IMR-90 (cell line): Measurements from ENCODE around the gene NCOA7. TPM values are rescaled to one million over a fixed set of nuclear protein-coding genes. Genes with fewer than 3 reads are reported as not detected.

Experiments
- ATAC-seq: fragments of 200-7000 bp; cut with Tn5 transposase; 2 replicates; pipeline ENCODE4 v1.9.1; 2020; ENCODE audit warnings: low read depth, mild to moderate bottlenecking, moderate library complexity
- BruUV-seq: library from RNA; stranded (reverse); fragments of 400-500 nt; replicated peaks from 2 replicates; lab custom pipeline; 2021; lab: Mats Ljungman, UMichigan
- CTCF ChIA-PET: fragments of 300-600 bp; formaldehyde crosslinking; extraction: SDS; loops from one replicate; lab custom pipeline; 2021; ENCODE audit warnings: antibody characterized with exemption; lab: Yijun Ruan, JAX
- POLR2A ChIA-PET: fragments of 300-600 bp; sonication (Branson Sonifier 250); formaldehyde crosslinking; loops from one replicate; lab custom pipeline; 2022; ENCODE audit warnings: antibody characterized with exemption; ENCODE audit not compliant: unreplicated experiment; lab: Charles Lee
- DNase-seq: peaks from one replicate; pipeline ENCODE4 v3.0.0; 2013
- H2AFZ ChIP-seq: replicated peaks from 2 replicates; pipeline ENCODE3; 2013; ENCODE audit warnings: low read length, mild to moderate bottlenecking; ENCODE audit not compliant: poor library complexity
- H2AK5ac ChIP-seq: 2 replicates; pipeline ENCODE4 v1.6.1; 2013; ENCODE audit warnings: low read depth, low read length, inconsistent platforms
- H2AK9ac ChIP-seq: replicated peaks from 2 replicates; pipeline ENCODE3; 2013; ENCODE audit warnings: mild to moderate bottlenecking, low read depth, low read length, moderate library complexity; ENCODE audit not compliant: poor library complexity
- H2BK120ac ChIP-seq: 2 replicates; pipeline ENCODE4 v1.6.1; 2013; ENCODE audit warnings: low read depth, low read length, inconsistent platforms
- H2BK15ac ChIP-seq: 3 replicates; pipeline ENCODE4 v1.6.1; 2013; ENCODE audit warnings: low read depth, low read length, inconsistent platforms
- H2BK20ac ChIP-seq: 2 replicates; pipeline ENCODE4 v1.6.1; 2013; ENCODE audit warnings: low read depth, mild to moderate bottlenecking, inconsistent platforms, low read length, moderate library complexity
- H2BK5ac ChIP-seq: 2 replicates; pipeline ENCODE4 v1.6.1; 2013; ENCODE audit warnings: mild to moderate bottlenecking, low read depth, low read length, inconsistent platforms; ENCODE audit not compliant: poor library complexity, severe bottlenecking
- H3K14ac ChIP-seq: replicated peaks from 2 replicates; pipeline ENCODE4 v1.6.1; 2013; ENCODE audit warnings: low read depth, low read length, inconsistent platforms
- H3K18ac ChIP-seq: 2 replicates; pipeline ENCODE4 v1.6.1; 2013; ENCODE audit warnings: low read depth, low read length, control low read depth
- H3K23ac ChIP-seq: 2 replicates; pipeline ENCODE4 v1.6.1; 2013; ENCODE audit warnings: low read depth, low read length, inconsistent platforms
- H3K27ac ChIP-seq: 2 replicates; pipeline ENCODE4 v1.5.1; 2013; ENCODE audit warnings: mild to moderate bottlenecking, control low read depth, low read length; ENCODE audit not compliant: insufficient read depth
- H3K27me3 ChIP-seq: 2 replicates; pipeline ENCODE4 v1.6.1; 2013; ENCODE audit warnings: low read length; ENCODE audit not compliant: control insufficient read depth, insufficient read depth
- H3K36me3 ChIP-seq: 2 replicates; pipeline ENCODE4 v1.6.1; 2013; ENCODE audit warnings: low read length, mixed read lengths; ENCODE audit not compliant: control insufficient read depth, insufficient read depth
- H3K4ac ChIP-seq: 2 replicates; pipeline ENCODE4 v1.6.1; 2013; ENCODE audit warnings: low read depth, low read length, inconsistent platforms
- H3K4me1 ChIP-seq: 2 replicates; pipeline ENCODE4 v1.6.1; 2013; ENCODE audit warnings: low read length, mixed read lengths; ENCODE audit not compliant: control insufficient read depth, insufficient read depth
- H3K4me2 ChIP-seq: 2 replicates; pipeline ENCODE4 v1.6.1; 2013; ENCODE audit warnings: low read depth, mild to moderate bottlenecking, control low read depth, low read length, moderate library complexity
- H3K4me3 ChIP-seq: 2 replicates; pipeline ENCODE4 v1.5.1; 2013; ENCODE audit warnings: low read depth, mild to moderate bottlenecking, control low read depth, low read length, moderate library complexity; ENCODE audit not compliant: insufficient read depth
- H3K56ac ChIP-seq: 2 replicates; pipeline ENCODE4 v1.6.1; 2013; ENCODE audit warnings: low read length, inconsistent platforms; ENCODE audit not compliant: insufficient read depth; ENCODE audit errors: extremely low read depth
- H3K79me1 ChIP-seq, 2 experiments: 2 replicates each; pipeline ENCODE4 v1.6.1; 2013; ENCODE audit warnings: low read length in 2 of 2, inconsistent platforms in 1 of 2, low read depth in 1 of 2
- H3K9ac ChIP-seq: 2 replicates; pipeline ENCODE4 v1.6.1; 2013; ENCODE audit warnings: low read depth, low read length, control low read depth
- H3K9me1 ChIP-seq: 2 replicates; pipeline ENCODE4 v1.6.1; 2013; ENCODE audit warnings: low read length, inconsistent platforms; ENCODE audit not compliant: insufficient read depth
- H3K9me3 ChIP-seq: 2 replicates; pipeline ENCODE4 v1.6.1; 2013; ENCODE audit warnings: low read length; ENCODE audit not compliant: control insufficient read depth, insufficient read depth
- H4K20me1 ChIP-seq: 2 replicates; pipeline ENCODE4 v1.6.1; 2013; ENCODE audit warnings: low read length, inconsistent platforms; ENCODE audit not compliant: insufficient read depth
- H4K5ac ChIP-seq: 2 replicates; pipeline ENCODE4 v1.6.1; 2013; ENCODE audit warnings: mild to moderate bottlenecking, low read depth, low read length, control low read depth
- H4K8ac ChIP-seq, 2 experiments: 2 replicates each; pipeline ENCODE4 v1.6.1; 2013; ENCODE audit warnings: low read depth in 2 of 2, low read length in 2 of 2, control low read depth in 1 of 2, inconsistent platforms in 1 of 2
- H4K91ac ChIP-seq: 2 replicates; pipeline ENCODE4 v1.6.1; 2013; ENCODE audit warnings: low read depth, low read length, inconsistent platforms; ENCODE audit not compliant: insufficient read depth
- BHLHE40 ChIP-seq: fragments of 150-350 bp; IDR thresholded peaks from 2 replicates; pipeline ENCODE4 v1.6.1; 2016; ENCODE audit warnings: mild to moderate bottlenecking, low read depth, low read length
- CEBPB ChIP-seq: IDR thresholded peaks from 2 replicates; pipeline ENCODE4 v1.6.1; 2012; ENCODE audit warnings: low read depth, low read length, improper control_type of control experiment
- CHD1 ChIP-seq: IDR thresholded peaks from 2 replicates; pipeline ENCODE4 v1.6.1; 2012; ENCODE audit warnings: low read depth, low read length, improper control_type of control experiment
- MXI1 ChIP-seq: IDR thresholded peaks from 2 replicates; pipeline ENCODE4 v1.6.1; 2012; ENCODE audit warnings: low read depth, mild to moderate bottlenecking, low read length, moderate library complexity, borderline replicate concordance
- NFE2L2 ChIP-seq: fragments of 150-350 bp; IDR thresholded peaks from 2 replicates; pipeline ENCODE4 v1.6.1; 2016; ENCODE audit warnings: low read depth, mild to moderate bottlenecking, low read length
- POLR2A ChIP-seq: IDR thresholded peaks from 2 replicates; pipeline ENCODE4 v1.6.1; 2012; ENCODE audit warnings: mild to moderate bottlenecking, low read depth, low read length
- RCOR1 ChIP-seq: IDR thresholded peaks from 2 replicates; pipeline ENCODE4 v1.6.1; 2012; ENCODE audit warnings: mild to moderate bottlenecking, low read length, improper control_type of control experiment; ENCODE audit not compliant: insufficient replicate concordance
- SMC3 ChIP-seq: fragments of 150-350 bp; IDR thresholded peaks from 2 replicates; pipeline ENCODE4 v1.6.1; 2016; ENCODE audit warnings: low read depth, mild to moderate bottlenecking, antibody characterized with exemption, low read length, moderate library complexity
- WGBS, 2 experiments: methylation state at CpG; one replicate each; pipeline versions ENCODE4 v1.1.5 to v1.1.7; 2013; ENCODE audit warnings: missing lambda C conversion rate in 2 of 2; ENCODE audit not compliant: insufficient read length in 1 of 2; ENCODE audit errors: extremely low coverage in 2 of 2; 5-methylcytosine and 5-hydroxymethylcytosine counted together
- dilution Hi-C: fragments of 300-500 bp; cut with HindIII; formaldehyde crosslinking; loops from one replicate; pipeline ENCODE4 v1.14.3; 2018; ENCODE audit warnings: low sequenced_read_pairs; ENCODE audit not compliant: unreplicated experiment
- in situ Hi-C: fragments of 300-500 bp; cut with MboI; formaldehyde crosslinking; loops from 3 replicates; pipeline ENCODE4 v1.14.3; 2019; ENCODE audit warnings: low sequenced_read_pairs, inconsistent platforms, mixed read lengths
- intact Hi-C: fragments of 100-400 bp; cut with micrococcal nuclease; formaldehyde crosslinking; loops from 2 replicates; pipeline ENCODE4 v1.10.0; 2022
- polyA plus RNA-seq, 3 experiments: library from polyadenylated mRNA; depleted of rRNA; stranded (reverse); fragments of >200 nt; gene quantifications; 2 replicates each; pipeline ENCODE4 v1.2.3, GENCODE V29; 2012; ENCODE audit warnings: low replicate concordance in 1 of 3
- total RNA-seq: library from RNA; depleted of rRNA; stranded (reverse); fragments of >200 nt; gene quantifications from 2 replicates; pipeline ENCODE4 v1.2.3, GENCODE V29; 2012
- TF ChIP-seq, protein P1 (sequence below): conservative IDR thresholded peaks from 2 replicates; pipeline ENCODE4 v1.5.1; 2012; ENCODE audit warnings: mild to moderate bottlenecking, low read depth, low read length, improper control_type of control experiment

NCOA7 gene
- total and polyA plus RNA-seq, 2 of the 4 experiments (the other 2 are of a cell fraction) = 12.6 to 12.9 TPM

DNA sequence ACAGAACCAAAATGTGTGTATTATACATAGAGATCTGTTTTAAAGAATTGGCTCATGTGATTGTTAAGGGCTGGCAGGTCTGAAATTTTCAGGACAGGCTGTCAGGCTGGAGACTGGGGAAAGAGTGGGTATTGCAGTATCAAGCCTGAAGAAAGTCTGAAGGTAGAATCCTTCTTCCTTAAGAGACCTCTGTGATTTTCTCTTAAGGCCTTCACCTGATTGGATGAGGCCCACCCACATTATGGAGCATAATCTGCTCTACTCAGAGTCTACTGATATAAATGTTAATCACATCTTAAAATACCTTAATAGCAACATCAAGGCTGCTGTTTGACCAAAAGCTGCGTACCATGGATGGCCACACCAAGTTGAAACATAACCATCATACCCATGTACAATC is 122.4 kb downstream of the NCOA7 start:
- Histone ChIP-seq H2BK120ac (no peak overlapping the region), H3K4me2 (no peak overlapping the region), H3K56ac (no peak overlapping the region), H3K9ac (no peak overlapping the region), H3K18ac (peak overlapping the region; percentile 89), H2BK15ac (peak overlapping the region; percentile 41; the same call in 1 of the 3 replicates), H4K5ac (no peak overlapping the region), H3K36me3 (peaks cover 5% of the 10 kb centered on the region), H2BK5ac (peak overlapping the region; percentile 94), H4K20me1 (no peaks in the 10 kb centered on the region), H3K79me1 (no peaks in the 10 kb centered on the region), H3K9me1 (peaks cover 8% of the 10 kb centered on the region), H3K23ac (no peak overlapping the region), H2AK9ac (no peak overlapping the region), H4K91ac (no peak overlapping the region), H2AFZ (no peak overlapping the region), H4K8ac (no peak overlapping the region), H2AK5ac (peak overlapping the region; percentile 68; the same call in 1 of the 2 replicates), H3K4me1 (peaks cover 3% of the 10 kb centered on the region; the same call in 1 of the 2 replicates), H3K9me3 (no peaks in the 10 kb centered on the region), H3K4ac (no peak overlapping the region), H3K4me3 (no peak overlapping the region), H3K27ac (peak overlapping the region; percentile 54; the same call in 1 of the 2 replicates), H3K27me3 (no peaks in the 10 kb centered on the region), H2BK20ac (peak overlapping the region; percentile 51; the same call in 1 of the 2 replicates), H3K14ac (no peak overlapping the region)
- in situ Hi-C loops (no loop called here), intact Hi-C loops (no loop called here), dilution Hi-C loops (no loop called here)
- ChIA-PET POLR2A (no interaction called here), CTCF (no interaction called here)
- WGBS, 2 experiments = no CpG with 5 or more reads among the region's 1 CpG
- no TSS peak for BruUV-seq
- TF ChIP-seq MXI1 (no peak), CHD1 (no peak), SMC3 (no peak), CEBPB (no peak), POLR2A (no peak), RCOR1 (no peak), NFE2L2 (no peak), BHLHE40 (no peak)
- TF ChIP-seq, protein P1, sequence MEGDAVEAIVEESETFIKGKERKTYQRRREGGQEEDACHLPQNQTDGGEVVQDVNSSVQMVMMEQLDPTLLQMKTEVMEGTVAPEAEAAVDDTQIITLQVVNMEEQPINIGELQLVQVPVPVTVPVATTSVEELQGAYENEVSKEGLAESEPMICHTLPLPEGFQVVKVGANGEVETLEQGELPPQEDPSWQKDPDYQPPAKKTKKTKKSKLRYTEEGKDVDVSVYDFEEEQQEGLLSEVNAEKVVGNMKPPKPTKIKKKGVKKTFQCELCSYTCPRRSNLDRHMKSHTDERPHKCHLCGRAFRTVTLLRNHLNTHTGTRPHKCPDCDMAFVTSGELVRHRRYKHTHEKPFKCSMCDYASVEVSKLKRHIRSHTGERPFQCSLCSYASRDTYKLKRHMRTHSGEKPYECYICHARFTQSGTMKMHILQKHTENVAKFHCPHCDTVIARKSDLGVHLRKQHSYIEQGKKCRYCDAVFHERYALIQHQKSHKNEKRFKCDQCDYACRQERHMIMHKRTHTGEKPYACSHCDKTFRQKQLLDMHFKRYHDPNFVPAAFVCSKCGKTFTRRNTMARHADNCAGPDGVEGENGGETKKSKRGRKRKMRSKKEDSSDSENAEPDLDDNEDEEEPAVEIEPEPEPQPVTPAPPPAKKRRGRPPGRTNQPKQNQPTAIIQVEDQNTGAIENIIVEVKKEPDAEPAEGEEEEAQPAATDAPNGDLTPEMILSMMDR = no peak
- ATAC-seq = no peak
- no peak for DNase-seq
